ENCODE results near the gene SLC66A1. TPM values are rescaled to one million over a fixed set of nuclear protein-coding genes. Genes with fewer than 3 reads are reported as not detected.

SLC66A1 gene
- total RNA-seq, 6 experiments from 2014 or later = 8.4 to 20.6 (median 11.2) TPM

- Histone ChIP-seq H3K9me3 (no peaks in the 10 kb centered on the region), H3K4me1 (no peaks in the 10 kb centered on the region), H3K27me3 (no peaks in the 10 kb centered on the region), H3K36me3 (peaks cover 0 to 38% (median 2%) of the 10 kb centered on the region in 4 donors), H3K27ac (no peak overlapping the region), H3K4me3 (no peak overlapping the region)
- intact Hi-C loops (cut with DNase I) = no loop called here
- ATAC-seq = no peak
- no CpG with 5 or more reads among the region's 18 CpGs for WGBS (ENCODE audit: insufficient coverage, low coverage, low lambda C conversion rate, missing lambda C conversion rate)
- TF ChIP-seq CTCF (IDR thresholded peaks at IDR 0.05) = no peak
- no peak for TF ChIP-seq POLR2A (IDR thresholded peaks at IDR 0.05)
- no peak for DNase-seq
Observed at GRCh38 chr1:19328486-19328885, 16.4 kb downstream of the SLC66A1 start.

- no peaks in the 10 kb centered on the region for H3K27me3 ChIP-seq
- H3K4me3 ChIP-seq = no peak overlapping the region
- no peaks in the 10 kb centered on the region for H3K4me1 ChIP-seq
- intact Hi-C loops (cut with DNase I) = no loop called here
- 94% methylated on average over 8 of the region's 13 CpGs for WGBS (ENCODE audit: insufficient coverage, low coverage, low lambda C conversion rate, missing lambda C conversion rate)
- ATAC-seq = no peak
- TF ChIP-seq POLR2A (IDR thresholded peaks at IDR 0.05) (no peak), CTCF (IDR thresholded peaks at IDR 0.05) (no peak)
- peaks cover 0 to 31% (median 2%) of the 10 kb centered on the region in 4 donors for H3K36me3 ChIP-seq
- H3K9me3 ChIP-seq = no peaks in the 10 kb centered on the region
- H3K27ac ChIP-seq = no peak overlapping the region
- no peak for DNase-seq
Observed at GRCh38 chr1:19329188-19329587, 17.1 kb downstream of the SLC66A1 start.

- peaks cover 0 to 28% (median 0%) of the 10 kb centered on the region in 4 donors for H3K36me3 ChIP-seq
- TF ChIP-seq CTCF (IDR thresholded peaks at IDR 0.05) = no peak
- no peak for TF ChIP-seq POLR2A (IDR thresholded peaks at IDR 0.05)
- no peak for ATAC-seq
- no peaks in the 10 kb centered on the region for H3K4me1 ChIP-seq
- intact Hi-C loops (cut with DNase I) = no loop called here
- no peak overlapping the region for H3K27ac ChIP-seq
- 88% methylated on average over 5 of the region's 5 CpGs for WGBS (ENCODE audit: insufficient coverage, low coverage, low lambda C conversion rate, missing lambda C conversion rate)
- no peaks in the 10 kb centered on the region for H3K27me3 ChIP-seq
- DNase-seq = no peak
- H3K4me3 ChIP-seq = no peak overlapping the region
- H3K9me3 ChIP-seq = no peaks in the 10 kb centered on the region
Observed at GRCh38 chr1:19329611-19330010, 17.5 kb downstream of the SLC66A1 start.

GRCh38 chr1:19330449-19331135, 18.5 kb downstream of the SLC66A1 start:
- H3K4me1 ChIP-seq = no peaks in the 10 kb centered on the region
- H3K27ac ChIP-seq = no peak overlapping the region
- no peak for DNase-seq
- 90% methylated on average over 5 of the region's 14 CpGs for WGBS (ENCODE audit: insufficient coverage, low coverage, low lambda C conversion rate, missing lambda C conversion rate)
- no peaks in the 10 kb centered on the region for H3K27me3 ChIP-seq
- ATAC-seq = no peak
- no peaks in the 10 kb centered on the region for H3K9me3 ChIP-seq
- intact Hi-C loops (cut with DNase I) = no loop called here
- peaks cover 0 to 20% (median 0%) of the 10 kb centered on the region in 4 donors for H3K36me3 ChIP-seq
- no peak overlapping the region for H3K4me3 ChIP-seq
- TF ChIP-seq CTCF (IDR thresholded peaks at IDR 0.05) = no peak
- TF ChIP-seq POLR2A (IDR thresholded peaks at IDR 0.05) = no peak
